ENCODE data around the gene SERPINB7.

DNA sequence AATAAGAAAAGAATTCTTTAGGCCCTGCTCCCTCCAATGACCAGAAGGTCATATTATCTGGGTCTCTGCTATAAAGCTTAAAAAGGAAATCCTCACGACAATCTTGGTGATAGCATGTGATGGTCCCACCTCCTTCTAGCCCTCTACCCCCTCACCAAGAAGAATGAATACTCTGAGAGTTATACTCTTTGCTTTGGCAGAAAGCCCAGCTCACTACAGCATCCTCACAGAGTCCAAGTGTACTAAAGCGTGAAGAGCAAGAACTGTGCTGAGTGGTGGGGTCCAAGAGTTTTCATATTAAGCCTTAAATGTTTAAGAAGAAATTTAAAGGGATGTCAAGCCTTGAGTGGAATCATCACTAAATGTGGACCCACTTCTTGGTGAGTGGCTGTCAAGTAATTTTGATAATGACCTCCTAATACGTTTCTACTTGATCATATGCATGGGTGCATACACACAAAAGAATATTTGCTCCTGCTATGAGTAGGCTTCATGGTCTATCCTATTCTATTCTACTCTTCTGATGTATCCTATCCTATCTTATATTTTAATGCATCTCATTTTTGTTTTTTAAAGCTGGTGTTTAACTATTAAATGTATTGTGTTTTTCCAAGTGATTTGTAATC is 16.5 kb upstream of the SERPINB7 start:
- TF ChIP-seq, protein P1, sequence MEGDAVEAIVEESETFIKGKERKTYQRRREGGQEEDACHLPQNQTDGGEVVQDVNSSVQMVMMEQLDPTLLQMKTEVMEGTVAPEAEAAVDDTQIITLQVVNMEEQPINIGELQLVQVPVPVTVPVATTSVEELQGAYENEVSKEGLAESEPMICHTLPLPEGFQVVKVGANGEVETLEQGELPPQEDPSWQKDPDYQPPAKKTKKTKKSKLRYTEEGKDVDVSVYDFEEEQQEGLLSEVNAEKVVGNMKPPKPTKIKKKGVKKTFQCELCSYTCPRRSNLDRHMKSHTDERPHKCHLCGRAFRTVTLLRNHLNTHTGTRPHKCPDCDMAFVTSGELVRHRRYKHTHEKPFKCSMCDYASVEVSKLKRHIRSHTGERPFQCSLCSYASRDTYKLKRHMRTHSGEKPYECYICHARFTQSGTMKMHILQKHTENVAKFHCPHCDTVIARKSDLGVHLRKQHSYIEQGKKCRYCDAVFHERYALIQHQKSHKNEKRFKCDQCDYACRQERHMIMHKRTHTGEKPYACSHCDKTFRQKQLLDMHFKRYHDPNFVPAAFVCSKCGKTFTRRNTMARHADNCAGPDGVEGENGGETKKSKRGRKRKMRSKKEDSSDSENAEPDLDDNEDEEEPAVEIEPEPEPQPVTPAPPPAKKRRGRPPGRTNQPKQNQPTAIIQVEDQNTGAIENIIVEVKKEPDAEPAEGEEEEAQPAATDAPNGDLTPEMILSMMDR (conservative IDR thresholded peaks at IDR 0.05): no peak
- no peak for TF ChIP-seq ZFX (IDR thresholded peaks at IDR 0.05)
